ENCODE data around the gene LRRC8C. TPM values are rescaled to one million over a fixed set of nuclear protein-coding genes. Genes with fewer than 3 reads are reported as not detected.

LRRC8C gene
- total RNA-seq, 2 donors from 2014 or later, result 2.0 to 12.4 TPM

GRCh38 chr1:89688607-89689006, 55.7 kb downstream of the LRRC8C start:
- H3K27me3 ChIP-seq (replicated peaks; ENCODE audit: insufficient read depth), result no peaks in the 10 kb centered on the region
- H3K36me3 ChIP-seq, result no peaks in the 10 kb centered on the region
- H3K4me3 ChIP-seq, result no peak overlapping the region
- no peaks in the 10 kb centered on the region for H3K9me3 ChIP-seq
- DNase-seq (ENCODE audit: low spot score), result no peak
- H3K27ac ChIP-seq, result no peak overlapping the region
- 90% methylated on average over 1 of the region's 1 CpG for WGBS
- intact Hi-C loops (cut with DNase I), result no loop called here
- no peaks in the 10 kb centered on the region for H3K4me1 ChIP-seq (replicated peaks)
- TF ChIP-seq POLR2AphosphoS5 (IDR thresholded peaks at IDR 0.05), result no peak
- no peak for TF ChIP-seq CTCF (IDR thresholded peaks at IDR 0.05)
- no peak for TF ChIP-seq POLR2A (IDR thresholded peaks at IDR 0.05)

- DNase-seq (ENCODE audit: low spot score), result no peak
- intact Hi-C loops (cut with DNase I), result no loop called here
- Histone ChIP-seq H3K36me3 (no peaks in the 10 kb centered on the region), H3K4me1 (replicated peaks) (no peaks in the 10 kb centered on the region), H3K4me3 (no peak overlapping the region), H3K27ac (no peak overlapping the region), H3K9me3 (no peaks in the 10 kb centered on the region), H3K27me3 (replicated peaks; ENCODE audit: insufficient read depth) (no peaks in the 10 kb centered on the region)
- TF ChIP-seq POLR2A (IDR thresholded peaks at IDR 0.05) (no peak), CTCF (IDR thresholded peaks at IDR 0.05) (no peak), POLR2AphosphoS5 (IDR thresholded peaks at IDR 0.05) (no peak)
- WGBS, result 76% methylated on average over 3 of the region's 3 CpGs
These were observed 56.3 kb downstream of the LRRC8C start for GRCh38 chr1:89689234-89689633.

- Histone ChIP-seq H3K4me3 (no peak overlapping the region), H3K27ac (no peak overlapping the region), H3K9me3 (no peaks in the 10 kb centered on the region), H3K4me1 (replicated peaks) (no peaks in the 10 kb centered on the region), H3K36me3 (no peaks in the 10 kb centered on the region), H3K27me3 (replicated peaks; ENCODE audit: insufficient read depth) (no peaks in the 10 kb centered on the region)
- no peak for DNase-seq (ENCODE audit: low spot score)
- WGBS, result 69% methylated on average over 4 of the region's 4 CpGs
- TF ChIP-seq CTCF (IDR thresholded peaks at IDR 0.05) (no peak), POLR2AphosphoS5 (IDR thresholded peaks at IDR 0.05) (no peak), POLR2A (IDR thresholded peaks at IDR 0.05) (no peak)
- intact Hi-C loops (cut with DNase I), result no loop called here
These were observed 57.7 kb downstream of the LRRC8C start for GRCh38 chr1:89690595-89690994.

- Histone ChIP-seq H3K4me1 (replicated peaks) (no peaks in the 10 kb centered on the region), H3K4me3 (no peak overlapping the region), H3K27ac (no peak overlapping the region), H3K9me3 (no peaks in the 10 kb centered on the region), H3K27me3 (replicated peaks; ENCODE audit: insufficient read depth) (no peaks in the 10 kb centered on the region), H3K36me3 (no peaks in the 10 kb centered on the region)
- TF ChIP-seq CTCF (IDR thresholded peaks at IDR 0.05) (no peak), POLR2AphosphoS5 (IDR thresholded peaks at IDR 0.05) (peak; percentile 8), POLR2A (IDR thresholded peaks at IDR 0.05) (no peak)
- WGBS, result 61% methylated on average over 4 of the region's 4 CpGs
- no peak for DNase-seq (ENCODE audit: low spot score)
- intact Hi-C loops (cut with DNase I), result no loop called here
These were observed 59.9 kb downstream of the LRRC8C start for GRCh38 chr1:89692601-89693521.

- H3K27ac ChIP-seq, result no peak overlapping the region
- no peaks in the 10 kb centered on the region for H3K4me1 ChIP-seq (replicated peaks)
- no peaks in the 10 kb centered on the region for H3K9me3 ChIP-seq
- intact Hi-C loops (cut with DNase I), result no loop called here
- TF ChIP-seq CTCF (IDR thresholded peaks at IDR 0.05) (no peak), POLR2A (IDR thresholded peaks at IDR 0.05) (no peak), POLR2AphosphoS5 (IDR thresholded peaks at IDR 0.05) (no peak)
- H3K4me3 ChIP-seq, result no peak overlapping the region
- no peak for DNase-seq (ENCODE audit: low spot score)
- no peaks in the 10 kb centered on the region for H3K36me3 ChIP-seq
- no peaks in the 10 kb centered on the region for H3K27me3 ChIP-seq (replicated peaks; ENCODE audit: insufficient read depth)
These were observed 62.9 kb downstream of the LRRC8C start for GRCh38 chr1:89695847-89696246.
